ENCODE results near the gene SFMBT2. TPM values are rescaled to one million over a fixed set of nuclear protein-coding genes. Genes with fewer than 3 reads are reported as not detected.
"Not testable (repeated sequence)": the region's sequence is repeated elsewhere in the genome, so short reads cannot be mapped to it uniquely, and the experiment has no call there.

SFMBT2 gene
- total RNA-seq, 4 donors from 2014 or later = 7.1 to 13.2 (median 9.0) TPM

- Histone ChIP-seq H3K27me3 (no peaks in the 10 kb centered on the region), H3K4me3 (replicated peaks in 1 of 3) (no peak overlapping the region), H3K36me3 (no peaks in the 10 kb centered on the region), H3K9me3 (no peaks in the 10 kb centered on the region), H3K27ac (no peak overlapping the region), H3K4me1 (peaks cover 0 to 1% of the 10 kb centered on the region in 2 donors)
- DNase-seq = no peak
- 62 to 75% methylated on average over 5 of the region's 5 CpGs for WGBS, 2 donors
- intact Hi-C loops (cut with DNase I) = no loop called here
- TF ChIP-seq POLR2A (IDR thresholded peaks at IDR 0.05) = no peak
Observed at GRCh38 chr10:7300384-7300971, 110.4 kb downstream of the SFMBT2 start.

- H3K36me3 ChIP-seq; H3K4me1 ChIP-seq; H3K27me3 ChIP-seq; DNase-seq; H3K4me3 ChIP-seq (replicated peaks in 1 of 3); intact Hi-C loops (cut with DNase I); H3K27ac ChIP-seq; H3K9me3 ChIP-seq: not testable (repeated sequence)
- 95 to 96% methylated on average over 7 of the region's 7 CpGs for WGBS, 2 donors
Observed at GRCh38 chr10:7299601-7300325, 111.1 kb downstream of the SFMBT2 start.

DNA sequence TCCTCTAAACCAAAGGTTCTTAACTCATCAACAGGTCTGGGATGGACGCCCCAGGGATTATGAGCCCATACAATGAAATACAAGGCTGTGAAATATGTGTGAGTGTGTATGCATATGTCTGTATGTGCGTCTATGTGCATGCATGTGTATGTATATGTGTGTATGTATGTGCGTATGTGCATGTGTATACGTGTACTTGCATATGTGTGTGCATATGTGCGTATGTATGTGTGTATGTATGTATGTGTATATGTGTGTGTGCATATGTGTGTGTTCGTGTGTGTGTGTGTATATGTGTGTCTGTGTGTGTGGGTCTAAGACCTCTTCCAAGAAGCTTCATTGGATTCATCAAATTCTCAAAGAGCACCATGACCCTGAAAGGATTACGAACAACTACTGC is 112.3 kb downstream of the SFMBT2 start:
- H3K9me3 ChIP-seq = no peaks in the 10 kb centered on the region
- TF ChIP-seq POLR2A (IDR thresholded peaks at IDR 0.05) = no peak
- TF ChIP-seq, protein P1, sequence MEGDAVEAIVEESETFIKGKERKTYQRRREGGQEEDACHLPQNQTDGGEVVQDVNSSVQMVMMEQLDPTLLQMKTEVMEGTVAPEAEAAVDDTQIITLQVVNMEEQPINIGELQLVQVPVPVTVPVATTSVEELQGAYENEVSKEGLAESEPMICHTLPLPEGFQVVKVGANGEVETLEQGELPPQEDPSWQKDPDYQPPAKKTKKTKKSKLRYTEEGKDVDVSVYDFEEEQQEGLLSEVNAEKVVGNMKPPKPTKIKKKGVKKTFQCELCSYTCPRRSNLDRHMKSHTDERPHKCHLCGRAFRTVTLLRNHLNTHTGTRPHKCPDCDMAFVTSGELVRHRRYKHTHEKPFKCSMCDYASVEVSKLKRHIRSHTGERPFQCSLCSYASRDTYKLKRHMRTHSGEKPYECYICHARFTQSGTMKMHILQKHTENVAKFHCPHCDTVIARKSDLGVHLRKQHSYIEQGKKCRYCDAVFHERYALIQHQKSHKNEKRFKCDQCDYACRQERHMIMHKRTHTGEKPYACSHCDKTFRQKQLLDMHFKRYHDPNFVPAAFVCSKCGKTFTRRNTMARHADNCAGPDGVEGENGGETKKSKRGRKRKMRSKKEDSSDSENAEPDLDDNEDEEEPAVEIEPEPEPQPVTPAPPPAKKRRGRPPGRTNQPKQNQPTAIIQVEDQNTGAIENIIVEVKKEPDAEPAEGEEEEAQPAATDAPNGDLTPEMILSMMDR (IDR thresholded peaks at IDR 0.05) = no peak
- no peak overlapping the region for H3K4me3 ChIP-seq (replicated peaks in 1 of 3)
- H3K36me3 ChIP-seq = no peaks in the 10 kb centered on the region
- H3K27me3 ChIP-seq = no peaks in the 10 kb centered on the region
- intact Hi-C loops (cut with DNase I) = no loop called here
- WGBS, 2 donors = 92 to 97% methylated on average over 7 of the region's 7 CpGs
- H3K27ac ChIP-seq = no peak overlapping the region
- DNase-seq = no peak
- no peaks in the 10 kb centered on the region for H3K4me1 ChIP-seq

DNA sequence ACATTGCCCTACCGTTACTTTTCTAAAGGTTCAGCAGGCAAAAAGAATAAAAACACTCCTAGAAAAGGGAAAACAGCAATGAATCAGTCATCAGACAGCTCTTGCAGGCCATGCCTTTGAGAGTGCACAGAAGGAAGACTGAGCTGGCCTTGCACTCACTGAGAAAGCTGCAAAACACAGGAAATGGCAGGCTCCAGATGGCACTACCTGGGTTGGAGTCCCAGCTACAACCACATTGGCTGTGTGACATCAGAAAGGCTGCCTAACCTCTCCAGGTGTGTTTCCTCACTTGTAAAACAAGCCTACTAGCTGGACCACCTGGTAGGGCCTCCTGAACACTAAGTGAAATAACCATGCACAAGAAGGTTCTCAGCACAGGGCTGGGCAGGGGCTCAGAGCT is 113.7 kb downstream of the SFMBT2 start:
- H3K9me3 ChIP-seq = no peaks in the 10 kb centered on the region
- intact Hi-C loops (cut with DNase I) = no loop called here

GRCh38 chr10:7296648-7297047 is 114.2 kb downstream of the SFMBT2 start:
- no peaks in the 10 kb centered on the region for H3K36me3 ChIP-seq
- DNase-seq = no peak
- no peak overlapping the region for H3K27ac ChIP-seq
- H3K4me1 ChIP-seq = no peaks in the 10 kb centered on the region
- H3K4me3 ChIP-seq (replicated peaks in 1 of 3) = no peak overlapping the region
- WGBS, 2 donors = 94 to 98% methylated on average over 7 of the region's 7 CpGs
- no peak for TF ChIP-seq POLR2A (IDR thresholded peaks at IDR 0.05)
- TF ChIP-seq, protein P1 (IDR thresholded peaks at IDR 0.05) = no peak
- no peaks in the 10 kb centered on the region for H3K9me3 ChIP-seq
- intact Hi-C loops (cut with DNase I) = no loop called here
- no peaks in the 10 kb centered on the region for H3K27me3 ChIP-seq

More for the DNA sequence above, 113.7 kb downstream of the SFMBT2 start:
- Histone ChIP-seq H3K4me1 (no peaks in the 10 kb centered on the region), H3K36me3 (no peaks in the 10 kb centered on the region), H3K27me3 (no peaks in the 10 kb centered on the region), H3K4me3 (replicated peaks in 1 of 3) (no peak overlapping the region), H3K27ac (no peak overlapping the region)
- no peak for DNase-seq
- TF ChIP-seq, protein P1 (IDR thresholded peaks at IDR 0.05) = no peak
- TF ChIP-seq POLR2A (IDR thresholded peaks at IDR 0.05) = no peak
- WGBS, 2 donors = 81 to 96% methylated on average over 1 of the region's 1 CpG

DNA sequence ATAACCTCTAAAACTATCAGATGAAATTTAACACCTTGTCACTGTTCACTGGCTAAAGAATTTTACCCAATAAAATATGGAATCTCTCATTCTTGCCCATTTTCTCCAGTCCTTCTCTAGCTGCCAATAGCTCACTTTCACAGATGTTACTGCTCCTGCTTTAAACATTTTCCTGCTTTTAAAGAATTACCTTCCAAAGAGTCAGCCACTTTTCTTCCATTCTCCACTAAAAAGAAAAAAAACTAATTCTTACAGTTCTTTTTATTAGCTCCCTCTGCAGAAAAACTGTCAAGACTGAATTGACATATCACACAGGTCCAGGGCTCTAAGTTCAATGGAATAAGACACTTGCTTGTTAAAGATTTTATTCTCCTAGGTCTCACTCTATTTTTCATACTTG is 114.8 kb downstream of the SFMBT2 start:
- TF ChIP-seq POLR2A (IDR thresholded peaks at IDR 0.05) = no peak
- TF ChIP-seq, protein P1 (IDR thresholded peaks at IDR 0.05) = no peak
- Histone ChIP-seq H3K27me3 (no peaks in the 10 kb centered on the region), H3K36me3 (no peaks in the 10 kb centered on the region), H3K4me1 (no peaks in the 10 kb centered on the region), H3K27ac (no peak overlapping the region), H3K9me3 (no peaks in the 10 kb centered on the region), H3K4me3 (replicated peaks in 1 of 3) (no peak overlapping the region)
- DNase-seq = no peak
- intact Hi-C loops (cut with DNase I) = no loop called here
